Measurements from ENCODE around the gene ATXN1.
"Not testable (repeated sequence)": the region's sequence is repeated elsewhere in the genome, so short reads cannot be mapped to it uniquely, and the experiment has no call there.

The ATXN1 gene

GRCh38 chr6:16282370-16282769, 478.9 kb downstream of the ATXN1 start:
- DNase-seq = no peak

GRCh38 chr6:16279243-16279642, 482.0 kb downstream of the ATXN1 start:
- DNase-seq = no peak

GRCh38 chr6:16278750-16279149, 482.5 kb downstream of the ATXN1 start:
- DNase-seq = no peak

- DNase-seq = no peak
Observed at GRCh38 chr6:16278048-16278724, 483.1 kb downstream of the ATXN1 start.

- no peak for DNase-seq
Observed at GRCh38 chr6:16277101-16277981, 483.9 kb downstream of the ATXN1 start.

GRCh38 chr6:16274885-16275589, 486.2 kb downstream of the ATXN1 start:
- DNase-seq = no peak

- no peak for DNase-seq
Observed at GRCh38 chr6:16274483-16274882, 486.8 kb downstream of the ATXN1 start.

- no peak for DNase-seq
Observed at GRCh38 chr6:16273256-16273655, 488.0 kb downstream of the ATXN1 start.

GRCh38 chr6:16272201-16272600, 489.1 kb downstream of the ATXN1 start:
- no peak for DNase-seq

GRCh38 chr6:16271428-16271827, 489.8 kb downstream of the ATXN1 start:
- DNase-seq = no peak

GRCh38 chr6:16270178-16270794, 491.0 kb downstream of the ATXN1 start:
- DNase-seq = no peak

- DNase-seq = not testable (repeated sequence)
Observed at GRCh38 chr6:16269442-16270070, 491.7 kb downstream of the ATXN1 start.

- DNase-seq = no peak
Observed at GRCh38 chr6:16267428-16268263, 493.6 kb downstream of the ATXN1 start.

GRCh38 chr6:16265351-16266341, 495.6 kb downstream of the ATXN1 start:
- DNase-seq = no peak

GRCh38 chr6:16264785-16265184, 496.5 kb downstream of the ATXN1 start:
- no peak for DNase-seq

GRCh38 chr6:16263464-16264099, 497.7 kb downstream of the ATXN1 start:
- DNase-seq = not testable (repeated sequence)

GRCh38 chr6:16262773-16263172, 498.5 kb downstream of the ATXN1 start:
- not testable (repeated sequence) for DNase-seq

GRCh38 chr6:16260602-16261001, 500.7 kb downstream of the ATXN1 start:
- DNase-seq = not testable (repeated sequence)

- DNase-seq = not testable (repeated sequence)
Observed at GRCh38 chr6:16259604-16260003, 501.7 kb downstream of the ATXN1 start.

- DNase-seq = no peak
Observed at GRCh38 chr6:16258709-16259075, 502.6 kb downstream of the ATXN1 start.

Data from NCI-H2107 (cell line).